NCI-H2196 treated with DMSO at 0.1 percent for 48 hours (cell line): ENCODE data around the gene PRRX1.

Source experiments
- DNase-seq: peaks from one replicate; lab custom pipeline; 2025; ENCODE audit not compliant: unreplicated experiment; lab: John Stamatoyannopoulos, UW

The PRRX1 gene

DNA sequence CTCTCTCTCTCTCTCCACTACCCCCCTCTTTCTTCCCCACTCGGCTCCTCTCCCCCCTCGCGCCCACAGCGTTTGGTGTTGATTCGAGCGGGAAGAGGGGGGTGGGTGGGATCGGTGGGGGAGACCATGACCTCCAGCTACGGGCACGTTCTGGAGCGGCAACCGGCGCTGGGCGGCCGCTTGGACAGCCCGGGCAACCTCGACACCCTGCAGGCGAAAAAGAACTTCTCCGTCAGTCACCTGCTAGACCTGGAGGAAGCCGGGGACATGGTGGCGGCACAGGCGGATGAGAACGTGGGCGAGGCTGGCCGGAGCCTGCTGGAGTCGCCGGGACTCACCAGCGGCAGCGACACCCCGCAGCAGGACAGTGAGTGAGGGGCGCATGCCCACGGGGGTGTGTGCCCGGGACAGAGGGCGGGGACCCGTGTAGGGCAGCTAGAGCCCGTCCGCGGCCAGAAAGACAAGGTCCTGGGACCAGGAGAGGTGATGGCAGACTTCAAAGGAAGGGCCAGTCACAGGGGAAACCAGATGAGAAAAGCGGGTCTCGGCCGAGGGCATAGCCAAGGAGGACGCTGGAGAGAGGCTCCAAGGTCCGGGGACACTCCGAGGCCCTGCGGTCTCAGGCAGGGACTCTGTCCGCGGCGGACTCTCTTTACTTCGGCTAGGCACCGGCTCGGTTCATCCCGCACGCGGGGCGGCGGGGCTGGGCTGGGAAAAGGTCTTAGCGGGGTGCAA lies at the start of gene PRRX1:
PRRX1 (plus strand) TSS at position 39 of the 735 bp plus-strand sequence; CDS start at position 127, 88 bp downstream.
- DNase-seq = no peak

DNA sequence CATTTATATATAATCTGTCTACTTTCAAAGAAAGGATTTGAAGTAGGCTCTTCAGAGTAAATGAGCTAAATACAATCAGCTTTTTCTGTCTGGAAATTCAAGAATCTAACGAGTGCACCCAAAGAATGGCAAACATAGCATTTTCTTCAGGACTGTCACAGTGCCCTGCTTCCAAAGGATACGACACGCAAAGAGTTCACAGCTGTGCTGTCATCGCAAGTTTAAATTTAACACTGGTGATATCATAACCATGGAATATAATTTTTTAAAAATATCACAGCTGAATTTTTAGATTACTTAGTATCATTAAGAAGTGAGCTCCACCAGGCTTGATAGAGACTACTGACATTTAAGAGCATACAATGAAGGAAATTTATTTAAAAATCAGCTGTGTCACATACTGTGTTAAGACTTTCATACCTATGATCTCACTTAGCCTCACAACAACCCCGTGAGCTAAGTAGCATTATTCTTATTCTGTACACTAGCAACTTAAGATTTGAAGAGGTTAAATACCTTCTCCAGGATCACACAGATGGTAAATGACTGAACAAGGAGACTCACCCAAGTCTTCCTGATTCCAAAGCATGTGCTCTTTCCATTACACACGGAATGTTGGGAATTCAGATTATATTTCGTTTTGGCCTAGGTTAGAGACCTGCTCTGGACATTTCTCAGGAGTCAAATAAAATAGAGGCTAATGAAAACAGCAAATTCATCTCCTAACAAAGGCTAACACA lies 46.2 kb upstream of the PRRX1 start:
- no peak for DNase-seq

DNA sequence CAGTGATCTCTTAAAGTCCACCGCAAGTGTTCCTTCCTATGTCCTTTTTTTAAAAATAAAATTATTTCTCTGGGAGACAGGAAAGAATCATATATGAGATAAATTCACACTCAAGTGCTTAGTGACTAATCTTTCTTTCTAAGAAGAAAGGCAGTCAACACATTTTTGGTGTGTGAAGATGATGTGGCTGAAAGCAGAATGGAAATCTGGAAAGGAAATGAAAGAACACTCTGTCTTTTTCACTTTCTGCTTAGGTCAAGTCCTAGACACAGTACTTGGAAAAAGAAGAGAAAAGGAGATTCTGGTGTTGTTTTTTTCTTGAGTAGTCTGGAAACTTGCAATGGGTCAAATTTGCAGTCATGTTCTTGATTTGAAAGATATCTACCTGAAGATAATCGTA lies 45.5 kb upstream of the PRRX1 start:
- no peak for DNase-seq

DNA sequence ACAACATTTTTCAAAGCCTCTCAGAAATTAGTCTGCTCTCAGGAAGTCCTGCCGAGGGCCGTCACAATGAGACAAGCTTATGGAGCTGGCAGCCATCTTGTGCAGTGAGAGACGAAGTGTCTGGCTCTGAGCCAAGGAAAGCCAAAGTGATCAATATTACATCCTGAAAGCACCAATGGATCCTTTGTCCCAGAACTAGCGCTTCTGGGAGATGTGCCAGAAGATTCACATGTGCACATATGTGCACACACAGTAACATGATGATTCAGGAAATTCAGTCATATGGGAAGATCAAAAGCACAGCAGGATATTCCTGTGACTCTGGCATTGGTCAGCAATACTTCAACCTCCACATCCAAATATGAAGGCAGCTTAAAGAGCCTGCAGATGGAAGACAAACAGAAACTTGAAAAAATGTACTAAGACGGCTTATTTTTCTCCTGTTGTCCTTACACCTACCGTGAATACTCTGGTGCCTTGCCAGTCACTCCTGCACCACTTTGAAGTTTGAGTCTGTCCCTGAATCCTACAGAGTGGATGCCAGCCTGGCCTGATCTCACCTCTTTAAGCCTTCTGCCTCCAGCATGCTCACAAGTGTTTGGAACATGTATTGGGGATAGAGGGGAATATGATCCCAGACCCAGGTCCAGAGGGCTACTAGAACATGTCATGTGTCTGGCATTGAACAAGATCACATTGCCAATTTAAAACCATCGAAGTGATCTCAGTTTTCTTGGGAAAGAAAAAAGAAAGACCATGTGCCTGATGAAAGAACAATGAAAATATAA lies 44.5 kb upstream of the PRRX1 start:
- no peak for DNase-seq

DNA sequence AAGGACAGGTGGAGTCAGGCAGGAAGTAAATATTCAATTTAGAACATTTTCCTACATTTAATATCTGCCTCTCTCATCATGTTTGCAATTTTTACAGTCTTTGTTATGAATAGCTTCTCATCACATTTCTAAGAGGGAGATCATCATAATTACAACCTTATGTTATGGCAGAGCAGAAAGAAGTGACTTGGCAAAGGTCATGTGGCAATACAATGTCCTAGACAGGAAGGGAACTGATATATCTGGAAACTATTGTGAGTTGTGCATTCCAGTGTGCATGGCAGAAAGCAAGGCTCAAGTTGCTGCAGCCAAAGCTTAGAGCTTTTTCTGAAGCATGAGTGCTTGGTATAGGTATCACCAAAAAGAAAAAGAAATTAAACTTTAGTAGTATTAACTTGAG lies 43.8 kb upstream of the PRRX1 start:
- no peak for DNase-seq

DNA sequence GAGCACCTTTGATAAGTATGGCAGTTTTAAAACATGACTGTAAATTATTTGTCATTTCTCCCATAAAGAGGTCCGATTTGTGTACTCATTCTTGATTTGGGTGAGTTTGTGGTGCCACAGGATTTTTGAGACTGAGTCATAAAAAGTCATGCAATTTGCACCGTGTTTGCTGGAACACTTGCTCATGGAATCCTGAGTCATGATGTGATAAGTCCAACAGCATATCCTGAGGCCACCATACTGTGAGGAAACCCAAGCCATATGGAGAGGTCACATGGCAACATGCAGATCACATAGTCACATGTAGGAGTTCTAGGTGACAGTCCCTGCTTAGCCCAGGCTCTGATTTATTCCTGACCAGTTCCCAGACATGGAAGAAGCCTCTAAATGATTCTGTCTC lies 40.8 kb upstream of the PRRX1 start:
- DNase-seq = no peak

DNA sequence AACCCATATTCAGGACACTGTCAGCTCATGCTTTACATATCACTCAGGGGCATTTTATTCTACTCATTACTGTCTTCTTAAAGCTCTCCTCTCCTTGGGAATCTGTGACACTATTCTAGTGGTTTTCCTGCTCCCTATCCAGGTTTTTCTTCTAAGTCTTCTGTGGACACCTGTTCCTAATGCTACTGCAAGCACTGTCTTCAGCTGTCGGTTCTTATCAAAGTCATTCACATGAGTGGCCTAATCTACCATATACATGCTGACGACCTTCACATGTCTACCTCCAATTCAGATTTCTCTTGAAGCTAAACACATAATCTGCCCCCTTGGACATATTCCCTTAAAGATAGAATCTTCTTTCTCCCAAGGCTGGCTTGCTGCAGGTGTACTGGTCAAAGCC lies 39.8 kb upstream of the PRRX1 start:
- no peak for DNase-seq

DNA sequence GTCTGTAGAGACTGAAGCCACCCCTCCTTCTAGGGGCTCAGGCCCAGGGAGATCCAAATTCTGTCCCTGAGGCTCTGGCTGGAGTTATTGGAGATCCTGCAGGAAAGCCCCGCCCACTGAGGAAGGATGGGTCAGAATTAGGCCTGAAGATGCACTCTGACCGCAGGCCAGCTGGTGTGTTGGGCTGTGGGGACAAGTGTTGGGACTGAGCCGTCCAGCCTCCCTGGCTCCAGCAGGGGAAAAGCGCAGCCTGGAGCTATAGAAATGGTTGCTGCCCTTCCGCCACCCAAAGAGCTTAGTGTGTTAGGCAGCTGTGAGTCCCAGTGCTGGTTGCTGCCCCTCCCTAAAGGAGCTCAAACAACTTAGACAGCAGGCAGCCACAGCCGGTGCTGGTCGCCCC lies 33.0 kb upstream of the PRRX1 start:
- no peak for DNase-seq

DNA sequence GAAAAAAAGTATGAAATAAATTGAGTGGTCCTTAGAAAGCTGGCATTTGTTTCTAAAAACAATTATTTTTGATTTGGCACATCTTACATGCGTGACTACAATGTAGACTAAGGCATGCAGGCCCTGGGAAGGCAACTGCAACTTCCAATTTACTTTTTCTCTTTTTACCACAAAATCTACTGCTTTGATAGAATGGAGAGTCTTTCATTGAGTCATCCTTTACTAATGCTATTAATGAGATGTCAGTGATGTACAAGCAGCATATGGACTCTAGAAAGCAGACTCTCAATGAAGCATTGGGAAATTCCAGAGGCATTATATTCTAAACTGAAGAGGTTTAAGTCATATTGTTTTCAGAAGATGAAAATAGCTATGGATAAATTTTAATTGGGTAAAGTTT lies 29.6 kb upstream of the PRRX1 start:
- no peak for DNase-seq

DNA sequence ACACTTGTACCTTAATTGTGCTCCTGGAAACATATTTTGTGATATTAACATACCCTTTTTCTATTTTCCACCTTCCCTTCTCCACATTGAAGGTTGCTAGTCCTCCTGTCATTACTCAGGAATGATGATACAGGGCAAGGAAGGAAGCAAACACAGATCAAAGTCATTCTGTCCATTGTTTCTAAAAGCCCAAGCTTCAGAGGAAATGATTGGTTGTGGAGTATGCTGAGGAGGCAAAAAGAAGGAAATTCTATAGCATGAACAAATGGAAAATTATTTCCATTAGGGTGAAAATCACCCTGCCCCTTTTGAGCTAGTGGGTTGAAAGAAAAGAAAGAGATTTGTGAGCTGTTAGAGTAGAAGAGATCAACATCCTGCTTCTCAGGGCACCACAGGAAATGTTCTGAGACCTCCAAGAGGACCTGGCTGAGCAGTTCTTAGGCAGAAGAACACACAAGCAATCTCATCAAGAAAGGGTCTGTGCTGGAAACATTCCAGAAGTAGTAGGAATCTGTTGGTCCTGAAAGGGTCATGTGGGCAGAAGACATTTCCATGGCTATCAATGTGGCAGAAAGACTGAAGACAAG lies 29.0 kb upstream of the PRRX1 start:
- no peak for DNase-seq

DNA sequence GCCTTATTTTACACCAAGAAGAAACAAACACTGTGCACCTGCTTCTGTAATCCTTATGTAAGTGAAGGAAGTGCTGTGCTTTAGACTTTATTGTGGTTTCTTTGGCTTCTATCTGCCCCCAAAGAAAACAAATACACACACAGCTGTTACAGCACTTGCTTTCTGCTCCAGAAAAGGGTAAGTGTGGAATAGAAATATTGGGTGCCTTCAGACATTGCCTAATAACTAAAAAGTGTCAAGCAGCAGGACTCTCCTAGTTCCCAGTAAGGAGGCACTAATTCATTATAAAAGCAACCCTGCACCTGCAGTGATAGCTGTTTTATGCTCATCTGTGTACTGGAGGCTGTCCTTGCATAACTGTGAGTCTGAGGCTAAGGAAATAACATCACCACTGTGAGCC lies 23.4 kb upstream of the PRRX1 start:
- no peak for DNase-seq

DNA sequence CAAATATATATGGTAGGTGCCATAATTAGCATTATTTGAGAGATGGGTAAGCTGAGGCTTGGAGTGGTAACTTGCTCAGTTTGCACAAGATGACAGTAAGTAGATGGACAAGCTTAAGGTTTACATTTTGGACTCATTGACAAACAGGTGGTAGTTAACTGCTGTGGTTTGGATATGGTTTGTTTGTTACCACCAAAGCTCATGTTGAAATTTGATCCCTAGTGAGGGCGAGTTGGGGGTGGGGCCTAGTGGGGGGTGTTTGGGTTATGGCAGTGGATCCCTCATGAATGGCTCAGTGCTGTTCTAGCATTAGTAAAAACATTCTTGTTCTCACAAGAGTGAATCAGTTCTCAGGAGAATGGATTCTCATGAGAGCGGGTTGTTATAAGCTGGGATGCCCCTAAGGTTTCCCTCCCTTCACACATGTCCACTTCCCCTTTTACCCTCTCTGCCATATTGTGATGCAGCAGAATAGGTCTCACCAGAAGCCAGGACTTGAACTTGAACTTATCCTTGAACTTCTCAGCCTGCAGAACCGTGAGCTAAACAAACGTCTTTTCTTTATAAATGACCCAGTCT lies 6.6 kb upstream of the PRRX1 start:
- no peak for DNase-seq

DNA sequence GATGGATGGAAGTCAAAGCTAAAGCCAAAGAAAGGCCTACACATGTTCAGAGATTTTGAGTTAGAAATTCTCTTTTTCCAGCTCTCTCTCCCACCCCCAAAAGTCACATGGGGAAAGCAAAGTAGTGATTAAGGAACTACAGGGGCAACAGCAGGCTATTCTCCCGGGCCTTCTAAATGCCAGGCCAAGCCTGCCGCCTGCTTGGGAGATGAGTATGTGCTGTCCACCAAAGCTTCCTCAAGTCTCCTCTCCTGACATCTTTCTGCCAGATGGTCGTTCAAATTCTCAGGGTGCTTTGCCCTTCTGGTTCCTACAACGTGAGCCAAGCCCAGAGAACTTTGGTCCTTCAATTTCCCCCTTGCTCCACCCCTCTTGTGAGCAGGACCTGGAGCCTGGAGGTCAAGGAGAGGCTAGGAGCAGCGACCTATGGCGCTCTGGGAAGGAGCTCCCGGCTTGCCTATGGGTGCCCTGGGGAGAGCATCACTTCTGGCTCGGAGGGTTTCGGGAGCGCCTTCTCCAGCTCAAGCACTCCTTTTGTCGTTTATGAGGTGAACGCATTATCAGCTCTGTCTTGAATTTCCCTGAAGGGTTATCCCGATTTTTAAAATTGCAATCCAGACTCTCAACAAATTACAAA lies 4.4 kb upstream of the PRRX1 start:
- DNase-seq = no peak

DNA sequence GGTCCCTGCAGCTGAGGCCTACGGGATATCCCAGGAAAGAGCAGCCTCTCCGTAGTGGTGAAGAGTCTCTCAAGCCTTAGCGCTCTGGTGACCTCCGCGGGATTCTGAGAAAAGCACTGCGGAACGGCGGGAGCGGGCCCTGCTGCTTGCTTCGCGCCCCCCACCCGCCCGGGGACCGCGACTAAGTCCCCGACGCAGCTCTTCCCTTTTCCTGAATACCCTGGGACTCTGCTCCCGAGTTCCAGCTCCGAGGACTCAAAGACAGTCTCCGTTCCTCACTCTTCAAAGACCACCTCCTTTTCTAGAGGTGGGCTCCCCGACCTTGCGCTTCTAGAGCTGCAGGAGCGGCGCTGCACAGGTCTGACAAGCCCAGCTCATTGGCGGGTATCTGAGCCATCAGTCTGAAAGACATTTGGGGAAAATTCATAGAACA lies 3.6 kb upstream of the PRRX1 start:
- DNase-seq = no peak

DNA sequence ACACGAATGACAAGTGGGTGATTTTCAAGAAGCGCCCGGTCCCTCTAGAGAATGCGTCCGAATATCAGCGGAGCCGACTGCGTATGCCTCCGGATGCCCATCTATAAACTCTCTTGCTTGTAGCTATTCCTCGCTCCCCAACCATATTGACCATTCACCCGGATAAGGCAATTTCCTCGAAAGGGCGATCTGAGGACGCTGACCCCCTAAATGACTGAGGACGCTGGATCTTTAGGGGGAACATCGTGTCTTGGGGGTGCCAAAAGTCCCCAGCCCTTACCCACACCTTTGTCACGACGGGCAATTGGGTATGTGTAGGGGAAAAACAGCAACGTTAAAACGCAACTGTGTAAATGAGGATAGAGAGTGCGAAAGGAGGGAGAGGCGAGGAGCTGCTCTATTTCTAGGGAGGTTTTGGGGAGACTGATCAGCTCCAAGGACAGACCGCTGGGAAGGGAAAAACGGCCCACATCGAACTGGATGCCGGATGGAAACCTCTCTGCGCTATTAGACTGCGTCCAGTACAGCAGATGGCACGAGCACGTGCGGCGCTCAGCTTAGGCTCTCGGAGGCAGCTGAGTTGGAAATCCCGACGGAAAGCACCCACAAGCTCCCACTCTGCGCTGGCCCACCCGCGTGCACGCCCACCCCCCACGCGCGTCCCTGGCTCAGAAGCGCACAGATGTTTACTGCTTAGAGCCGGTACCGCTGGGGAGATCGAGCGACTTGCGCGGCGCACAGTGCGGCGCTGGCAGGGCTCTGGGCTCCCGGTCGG lies 2.9 kb upstream of the PRRX1 start:
- no peak for DNase-seq

DNA sequence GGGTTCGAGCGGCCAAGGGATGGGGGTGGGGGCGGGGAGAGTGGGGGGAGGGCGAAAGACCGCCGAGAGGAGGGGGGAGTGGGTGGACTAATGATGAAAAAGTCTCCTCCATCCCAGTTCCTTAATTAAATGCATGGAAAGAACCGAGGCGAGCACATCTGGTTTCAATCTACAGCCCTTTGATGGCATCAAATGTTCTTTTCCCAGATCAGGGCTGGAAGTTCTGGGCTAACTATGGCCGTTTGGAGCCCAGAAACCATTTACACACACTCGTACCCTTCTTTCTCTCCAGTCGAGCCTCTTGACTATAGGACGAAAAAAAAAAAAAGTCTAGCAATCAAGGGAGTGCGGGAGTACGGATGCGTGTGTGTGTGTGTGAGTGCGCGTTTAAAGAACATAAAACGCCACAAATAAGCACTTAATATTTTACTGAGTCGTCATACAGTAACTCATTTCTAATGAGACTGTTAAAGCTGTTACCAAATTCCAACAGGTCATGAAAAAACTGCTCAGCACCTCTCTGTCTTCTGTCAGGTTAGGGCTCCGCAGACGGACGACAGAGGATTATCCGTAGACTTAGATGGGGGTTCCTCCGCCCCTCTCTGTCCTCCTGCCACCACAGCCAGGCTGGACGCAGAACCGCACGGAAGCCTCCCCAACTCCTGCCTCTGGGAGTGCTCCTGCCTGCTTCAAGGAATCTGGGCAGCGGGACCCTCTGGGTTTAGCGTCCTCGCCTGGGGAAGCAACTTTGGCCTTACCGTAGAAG lies 2.1 kb upstream of the PRRX1 start:
- no peak for DNase-seq

DNA sequence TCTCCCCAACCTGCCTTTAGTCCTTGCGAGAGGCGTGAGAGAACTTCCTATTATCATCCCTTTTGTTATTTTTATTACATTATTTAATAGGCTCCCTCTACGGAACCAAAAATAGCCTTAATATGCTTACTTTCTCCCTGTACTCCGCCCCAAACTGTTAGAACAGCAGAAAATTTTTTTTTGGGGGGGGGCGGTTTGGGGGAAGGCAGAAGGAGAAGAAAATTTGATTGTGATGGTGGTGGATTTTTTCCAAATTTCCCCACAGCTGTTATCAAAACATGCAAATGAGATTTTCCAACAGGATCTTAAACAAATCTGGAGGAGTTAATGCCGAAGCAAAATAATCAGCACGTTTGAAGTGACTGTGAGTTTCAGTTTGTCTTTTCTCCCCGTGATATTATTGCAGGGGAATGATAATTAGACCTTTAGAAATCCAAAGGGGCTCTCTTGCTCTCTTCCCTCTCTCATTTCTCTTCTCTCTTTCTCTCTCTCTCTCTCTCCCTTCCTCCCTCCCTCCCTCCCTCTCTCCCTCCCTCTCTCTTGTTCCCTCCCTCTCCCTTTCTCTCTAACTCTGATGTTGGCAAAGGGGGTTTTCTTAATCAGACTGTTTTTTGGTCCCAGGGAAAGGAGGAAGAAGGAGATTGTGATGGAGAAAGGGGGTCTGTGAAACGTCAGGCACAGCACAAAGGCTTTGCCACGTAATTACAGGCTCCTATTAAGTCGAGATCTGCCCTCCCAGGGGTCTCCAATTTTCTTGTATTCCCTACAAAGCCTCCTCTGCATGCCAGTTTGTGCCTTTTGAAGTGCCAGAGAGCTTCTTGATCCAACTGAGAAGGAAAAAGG lies 1.1 kb upstream of the PRRX1 start:
- no peak for DNase-seq

DNA sequence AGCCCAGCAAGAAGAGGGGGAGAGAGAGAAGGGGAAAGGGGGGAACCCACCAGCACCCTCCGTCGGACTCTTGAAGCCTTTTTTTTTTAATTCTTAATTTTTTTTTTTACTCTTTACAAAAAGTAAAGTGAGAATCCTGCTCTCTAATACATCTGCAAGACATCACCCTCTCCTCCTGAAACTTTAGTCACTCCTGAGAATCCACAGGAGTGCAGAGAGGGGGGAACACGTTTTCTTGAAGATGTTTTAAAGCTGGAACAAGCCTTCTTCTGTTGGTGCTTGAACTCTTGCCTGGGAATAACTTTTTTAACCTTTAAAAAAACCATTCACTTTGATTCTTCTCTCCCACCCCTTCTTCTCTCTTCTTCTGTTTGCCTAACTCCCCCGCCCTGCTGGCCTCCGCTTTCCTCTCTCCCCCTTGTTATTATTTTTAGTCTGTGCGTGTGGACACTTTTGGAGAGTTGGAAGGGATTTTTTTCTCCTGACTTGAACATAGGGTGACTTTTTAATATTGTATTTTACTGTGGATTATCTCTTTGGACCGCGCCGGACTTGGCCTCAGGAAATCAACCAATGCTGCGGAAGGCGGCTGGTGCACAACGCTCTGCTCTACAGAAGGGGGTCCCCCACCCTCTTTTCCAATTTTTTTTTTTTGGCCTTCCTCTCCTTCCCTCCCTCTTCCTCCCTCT lies 383 bp upstream of the PRRX1 start:
- no peak for DNase-seq
